GM23338 (cell line): ENCODE results near the gene DDN. TPM values are rescaled to one million over a fixed set of nuclear protein-coding genes. Genes with fewer than 3 reads are reported as not detected.

Experiments
- ATAC-seq: fragments of 200-7000 bp; cut with Tn5 transposase; 3 replicates; pipeline ENCODE4 v1.9.1; 2020
- DNase-seq: peaks from one replicate; pipeline ENCODE4 v3.0.0-alpha.2; 2015; ENCODE audit warnings: low spot score
- H2AFZ ChIP-seq: fragments of 200-600 bp; sonication (generic); 2 replicates; pipeline ENCODE4 v1.8.0; 2016; ENCODE audit warnings: antibody characterized with exemption, mild to moderate bottlenecking, moderate library complexity
- H3F3A ChIP-seq: fragments of 200-600 bp; sonication (generic); replicated peaks from 2 replicates; pipeline ENCODE4 v1.8.0; 2017; ENCODE audit warnings: antibody characterized with exemption, mixed run types, low read depth
- H3K27ac ChIP-seq: fragments of 200-600 bp; sonication (generic); 2 replicates; pipeline ENCODE4 v1.6.1; 2016; ENCODE audit warnings: low read depth
- H3K27me3 ChIP-seq: fragments of 200-600 bp; sonication (generic); 2 replicates; pipeline ENCODE4 v1.8.0; 2016; ENCODE audit warnings: mild to moderate bottlenecking, mixed run types, moderate library complexity; ENCODE audit not compliant: insufficient read depth
- H3K36me3 ChIP-seq: fragments of 200-600 bp; sonication (generic); 2 replicates; pipeline ENCODE4 v1.8.0; 2016; ENCODE audit warnings: mild to moderate bottlenecking; ENCODE audit not compliant: insufficient read depth
- H3K4me1 ChIP-seq: fragments of 200-600 bp; sonication (generic); 2 replicates; pipeline ENCODE4 v1.8.0; 2016; ENCODE audit warnings: mild to moderate bottlenecking, moderate library complexity; ENCODE audit not compliant: insufficient read depth
- H3K4me2 ChIP-seq: fragments of 200-600 bp; sonication (generic); 2 replicates; pipeline ENCODE4 v1.7.1; 2017; ENCODE audit warnings: mixed run types
- H3K4me3 ChIP-seq: fragments of 200-600 bp; sonication (generic); 2 replicates; pipeline ENCODE4 v1.6.1; 2016; ENCODE audit warnings: mixed run types
- H3K79me2 ChIP-seq: fragments of 200-600 bp; sonication (generic); replicated peaks from 2 replicates; pipeline ENCODE4 v1.8.0; 2017; ENCODE audit warnings: mild to moderate bottlenecking; ENCODE audit not compliant: insufficient read depth
- H3K9me2 ChIP-seq: fragments of 200-600 bp; sonication (generic); 2 replicates; pipeline ENCODE4 v1.8.0; 2017; ENCODE audit not compliant: insufficient read depth
- H4K20me1 ChIP-seq: fragments of 200-600 bp; sonication (generic); replicated peaks from 2 replicates; pipeline ENCODE4 v1.8.0; 2017; ENCODE audit warnings: mild to moderate bottlenecking; ENCODE audit not compliant: insufficient read depth
- H3K27ac Mint-ChIP-seq: 2 replicates; pipeline ENCODE4 v1.8.0; 2020; ENCODE audit warnings: inconsistent platforms, mild to moderate bottlenecking, moderate library complexity, mixed read lengths
- H3K27me3 Mint-ChIP-seq: 3 replicates; pipeline ENCODE4 v1.8.0; 2022; ENCODE audit warnings: low read depth, mild to moderate bottlenecking, moderate library complexity, mixed read lengths, inconsistent platforms; ENCODE audit not compliant: insufficient read depth, poor library complexity
- H3K36me3 Mint-ChIP-seq: 3 replicates; pipeline ENCODE4 v1.8.0; 2021; ENCODE audit warnings: low read depth, mild to moderate bottlenecking, inconsistent platforms, moderate library complexity, mixed read lengths
- H3K4me1 Mint-ChIP-seq: 3 replicates; pipeline ENCODE4 v1.8.0; 2020; ENCODE audit warnings: mild to moderate bottlenecking, inconsistent platforms, mixed read lengths
- H3K4me3 Mint-ChIP-seq: 3 replicates; pipeline ENCODE4 v1.8.0; 2021; ENCODE audit warnings: moderate library complexity, mild to moderate bottlenecking, inconsistent platforms, mixed read lengths
- H3K9me3 Mint-ChIP-seq: 3 replicates; pipeline ENCODE4 v1.8.0; 2020; ENCODE audit warnings: moderate library complexity, mild to moderate bottlenecking, inconsistent platforms, mixed read lengths
- CREB1 ChIP-seq: fragments of 250-450 bp; sonication (Bioruptor Pico); IDR thresholded peaks from 2 replicates; pipeline ENCODE4 v1.5.0; 2020; ENCODE audit warnings: low read depth, mild to moderate bottlenecking, moderate library complexity
- EZH2phosphoT487 ChIP-seq: fragments of 200-600 bp; sonication (generic); IDR thresholded peaks from one replicate; pipeline ENCODE4 v1.8.1; 2018; ENCODE audit warnings: antibody characterized with exemption; ENCODE audit not compliant: unreplicated experiment
- JUNB ChIP-seq: IDR thresholded peaks from one replicate; pipeline ENCODE4 v1.6.1; 2016; ENCODE audit warnings: antibody characterized with exemption; ENCODE audit not compliant: unreplicated experiment
- NANOG ChIP-seq: IDR thresholded peaks from 2 replicates; pipeline ENCODE4 v1.6.1; 2016; ENCODE audit warnings: antibody characterized with exemption, borderline replicate concordance
- POLR2AphosphoS5 ChIP-seq: IDR thresholded peaks from 2 replicates; pipeline ENCODE4 v1.6.1; 2016; ENCODE audit warnings: antibody characterized with exemption, low read depth
- REST ChIP-seq: IDR thresholded peaks from one replicate; pipeline ENCODE4 v1.6.1; 2018; ENCODE audit warnings: antibody characterized with exemption; ENCODE audit not compliant: unreplicated experiment
- STAT1 ChIP-seq: IDR thresholded peaks from one replicate; pipeline ENCODE4 v1.6.1; 2016; ENCODE audit warnings: antibody characterized with exemption; ENCODE audit not compliant: unreplicated experiment
- ZNF114 ChIP-seq: fragments of 250-450 bp; sonication (Bioruptor Pico); IDR thresholded peaks from 2 replicates; pipeline ENCODE4 v1.5.0; 2020; ENCODE audit warnings: mild to moderate bottlenecking, moderate library complexity
- ZNF331 ChIP-seq: fragments of 250-450 bp; sonication (Bioruptor Pico); IDR thresholded peaks from 2 replicates; pipeline ENCODE4 v1.5.0; 2020; ENCODE audit warnings: low read depth, mild to moderate bottlenecking, moderate library complexity
- ZNF462 ChIP-seq: fragments of 250-450 bp; sonication (Bioruptor Pico); IDR thresholded peaks from 2 replicates; pipeline ENCODE4 v1.5.0; 2020; ENCODE audit warnings: mild to moderate bottlenecking, moderate library complexity
- polyA plus RNA-seq: library from polyadenylated mRNA; unstranded; fragments of >200 nt; fragmentation: Nextera tagmentation; extraction: Ambion mirVana; gene quantifications from 2 replicates; pipeline ENCODE4 v1.2.1, GENCODE V29; 2016
- total RNA-seq: library from RNA; depleted of rRNA; stranded (reverse); fragments of >200 nt; shearing (Covaris generic); gene quantifications from 2 replicates; pipeline ENCODE4 v1.2.3, GENCODE V29; 2014

The DDN gene
- total and polyA plus RNA-seq, 2 experiments from 2014 or later, result 0.10 TPM; not detected in 1

GRCh38 chr12:48972213-48972951 is 26.8 kb downstream of the DDN start (continued):
- TF ChIP-seq ZNF462 (CRISPR knock-in tag) (no peak), ZNF114 (no peak), CREB1 (CRISPR knock-in tag) (no peak), NANOG (no peak), ZNF331 (CRISPR knock-in tag) (no peak), POLR2AphosphoS5 (no peak)

GRCh38 chr12:48970702-48971334 is 28.4 kb downstream of the DDN start:
- Histone ChIP-seq H3K9me2 (no peaks in the 10 kb centered on the region), H3K79me2 (no peaks in the 10 kb centered on the region), H3K36me3 (no peaks in the 10 kb centered on the region), H3K4me3 (peak overlapping the region; percentile 55), H3K4me1 (peaks cover 54% of the 10 kb centered on the region), H3F3A (peaks cover 21% of the 10 kb centered on the region; the same call in 1 of the 2 replicates), H3K4me2 (peak overlapping the region; percentile 88), H4K20me1 (peaks cover 12% of the 10 kb centered on the region; the same call in 1 of the 2 replicates), H3K27me3 (peaks cover 100% of the 10 kb centered on the region), H3K27ac (no peak overlapping the region), H2AFZ (peak overlapping the region; percentile 59; the same call in 1 of the 2 replicates)
- TF ChIP-seq CREB1 (CRISPR knock-in tag) (no peak), STAT1 (no peak), POLR2AphosphoS5 (no peak), NANOG (no peak), EZH2phosphoT487 (no peak), REST (no peak), ZNF331 (CRISPR knock-in tag) (no peak), JUNB (no peak)
- Mint-ChIP-seq H3K4me3 (peak overlapping the region; percentile 60), H3K36me3 (no peaks in the 10 kb centered on the region; the same call in 1 of the 3 replicates), H3K27me3 (peaks cover 94% of the 10 kb centered on the region), H3K4me1 (peaks cover 51% of the 10 kb centered on the region), H3K9me3 (no peaks in the 10 kb centered on the region; the same call in 2 of the 3 replicates), H3K27ac (no peak overlapping the region)
- peak; percentile 2; the same call in 2 of the 3 replicates for ATAC-seq
- DNase-seq, result peak; percentile 53
